ENCODE data around the gene STAC3.

DNA sequence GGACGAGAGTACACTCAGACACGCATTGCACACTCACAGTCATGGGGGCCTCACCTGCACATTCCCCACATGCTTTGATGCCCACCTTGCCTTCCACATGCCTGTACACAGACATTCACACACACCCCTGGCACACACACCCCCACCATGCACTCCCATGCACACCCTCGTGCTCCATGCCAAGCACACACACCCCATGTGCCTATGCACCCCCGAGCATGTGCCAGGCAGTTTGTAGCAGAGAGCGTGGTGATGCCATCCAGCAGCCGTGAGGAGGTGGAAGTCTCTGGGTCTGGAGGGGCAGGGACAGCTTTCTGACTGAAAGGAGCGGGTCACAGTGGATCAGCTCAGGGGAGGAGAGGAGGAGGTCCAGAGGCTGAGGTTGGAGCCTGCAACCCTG lies 45.1 kb downstream of the STAC3 start:
- TF ChIP-seq, protein P1, sequence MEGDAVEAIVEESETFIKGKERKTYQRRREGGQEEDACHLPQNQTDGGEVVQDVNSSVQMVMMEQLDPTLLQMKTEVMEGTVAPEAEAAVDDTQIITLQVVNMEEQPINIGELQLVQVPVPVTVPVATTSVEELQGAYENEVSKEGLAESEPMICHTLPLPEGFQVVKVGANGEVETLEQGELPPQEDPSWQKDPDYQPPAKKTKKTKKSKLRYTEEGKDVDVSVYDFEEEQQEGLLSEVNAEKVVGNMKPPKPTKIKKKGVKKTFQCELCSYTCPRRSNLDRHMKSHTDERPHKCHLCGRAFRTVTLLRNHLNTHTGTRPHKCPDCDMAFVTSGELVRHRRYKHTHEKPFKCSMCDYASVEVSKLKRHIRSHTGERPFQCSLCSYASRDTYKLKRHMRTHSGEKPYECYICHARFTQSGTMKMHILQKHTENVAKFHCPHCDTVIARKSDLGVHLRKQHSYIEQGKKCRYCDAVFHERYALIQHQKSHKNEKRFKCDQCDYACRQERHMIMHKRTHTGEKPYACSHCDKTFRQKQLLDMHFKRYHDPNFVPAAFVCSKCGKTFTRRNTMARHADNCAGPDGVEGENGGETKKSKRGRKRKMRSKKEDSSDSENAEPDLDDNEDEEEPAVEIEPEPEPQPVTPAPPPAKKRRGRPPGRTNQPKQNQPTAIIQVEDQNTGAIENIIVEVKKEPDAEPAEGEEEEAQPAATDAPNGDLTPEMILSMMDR (IDR thresholded peaks at IDR 0.05 in 2 of 3, conservative IDR thresholded peaks at IDR 0.05 in 1 of 3; ENCODE audit: borderline replicate concordance in 1 of 3, insufficient read depth in 1 of 3, low read depth in 2 of 3, low read length in 2 of 3), result no peak
- TF ChIP-seq ZNF274 (IDR thresholded peaks at IDR 0.05; ENCODE audit: low read depth, low read length), result no peak
- TF ChIP-seq, protein P2, sequence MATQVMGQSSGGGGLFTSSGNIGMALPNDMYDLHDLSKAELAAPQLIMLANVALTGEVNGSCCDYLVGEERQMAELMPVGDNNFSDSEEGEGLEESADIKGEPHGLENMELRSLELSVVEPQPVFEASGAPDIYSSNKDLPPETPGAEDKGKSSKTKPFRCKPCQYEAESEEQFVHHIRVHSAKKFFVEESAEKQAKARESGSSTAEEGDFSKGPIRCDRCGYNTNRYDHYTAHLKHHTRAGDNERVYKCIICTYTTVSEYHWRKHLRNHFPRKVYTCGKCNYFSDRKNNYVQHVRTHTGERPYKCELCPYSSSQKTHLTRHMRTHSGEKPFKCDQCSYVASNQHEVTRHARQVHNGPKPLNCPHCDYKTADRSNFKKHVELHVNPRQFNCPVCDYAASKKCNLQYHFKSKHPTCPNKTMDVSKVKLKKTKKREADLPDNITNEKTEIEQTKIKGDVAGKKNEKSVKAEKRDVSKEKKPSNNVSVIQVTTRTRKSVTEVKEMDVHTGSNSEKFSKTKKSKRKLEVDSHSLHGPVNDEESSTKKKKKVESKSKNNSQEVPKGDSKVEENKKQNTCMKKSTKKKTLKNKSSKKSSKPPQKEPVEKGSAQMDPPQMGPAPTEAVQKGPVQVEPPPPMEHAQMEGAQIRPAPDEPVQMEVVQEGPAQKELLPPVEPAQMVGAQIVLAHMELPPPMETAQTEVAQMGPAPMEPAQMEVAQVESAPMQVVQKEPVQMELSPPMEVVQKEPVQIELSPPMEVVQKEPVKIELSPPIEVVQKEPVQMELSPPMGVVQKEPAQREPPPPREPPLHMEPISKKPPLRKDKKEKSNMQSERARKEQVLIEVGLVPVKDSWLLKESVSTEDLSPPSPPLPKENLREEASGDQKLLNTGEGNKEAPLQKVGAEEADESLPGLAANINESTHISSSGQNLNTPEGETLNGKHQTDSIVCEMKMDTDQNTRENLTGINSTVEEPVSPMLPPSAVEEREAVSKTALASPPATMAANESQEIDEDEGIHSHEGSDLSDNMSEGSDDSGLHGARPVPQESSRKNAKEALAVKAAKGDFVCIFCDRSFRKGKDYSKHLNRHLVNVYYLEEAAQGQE (IDR thresholded peaks at IDR 0.05; ENCODE audit: low read depth), result no peak
- TF ChIP-seq ZFX (IDR thresholded peaks at IDR 0.05), result no peak
- no peak for TF ChIP-seq TCF7L2 (IDR thresholded peaks at IDR 0.05; ENCODE audit: borderline replicate concordance, extremely low read depth, insufficient read depth, insufficient read length)
- no peak for TF ChIP-seq POLR2AphosphoS5 (IDR thresholded peaks at IDR 0.05; ENCODE audit: low read depth, low read length)
- TF ChIP-seq, protein P3, sequence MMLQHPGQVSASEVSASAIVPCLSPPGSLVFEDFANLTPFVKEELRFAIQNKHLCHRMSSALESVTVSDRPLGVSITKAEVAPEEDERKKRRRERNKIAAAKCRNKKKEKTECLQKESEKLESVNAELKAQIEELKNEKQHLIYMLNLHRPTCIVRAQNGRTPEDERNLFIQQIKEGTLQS (IDR thresholded peaks at IDR 0.05), result no peak
- TF ChIP-seq POLR2A (IDR thresholded peaks at IDR 0.05; ENCODE audit: borderline replicate concordance, extremely low read depth, insufficient read depth, insufficient read length), result no peak
